Fibroblast of the conjunctiva (primary cell): ENCODE data around the gene TRAP1.

Experiments used
- DNase-seq: peaks from one replicate; pipeline ENCODE4 v3.0.0-alpha.2; 2010; ENCODE audit warnings: low read depth

Gene TRAP1

DNA sequence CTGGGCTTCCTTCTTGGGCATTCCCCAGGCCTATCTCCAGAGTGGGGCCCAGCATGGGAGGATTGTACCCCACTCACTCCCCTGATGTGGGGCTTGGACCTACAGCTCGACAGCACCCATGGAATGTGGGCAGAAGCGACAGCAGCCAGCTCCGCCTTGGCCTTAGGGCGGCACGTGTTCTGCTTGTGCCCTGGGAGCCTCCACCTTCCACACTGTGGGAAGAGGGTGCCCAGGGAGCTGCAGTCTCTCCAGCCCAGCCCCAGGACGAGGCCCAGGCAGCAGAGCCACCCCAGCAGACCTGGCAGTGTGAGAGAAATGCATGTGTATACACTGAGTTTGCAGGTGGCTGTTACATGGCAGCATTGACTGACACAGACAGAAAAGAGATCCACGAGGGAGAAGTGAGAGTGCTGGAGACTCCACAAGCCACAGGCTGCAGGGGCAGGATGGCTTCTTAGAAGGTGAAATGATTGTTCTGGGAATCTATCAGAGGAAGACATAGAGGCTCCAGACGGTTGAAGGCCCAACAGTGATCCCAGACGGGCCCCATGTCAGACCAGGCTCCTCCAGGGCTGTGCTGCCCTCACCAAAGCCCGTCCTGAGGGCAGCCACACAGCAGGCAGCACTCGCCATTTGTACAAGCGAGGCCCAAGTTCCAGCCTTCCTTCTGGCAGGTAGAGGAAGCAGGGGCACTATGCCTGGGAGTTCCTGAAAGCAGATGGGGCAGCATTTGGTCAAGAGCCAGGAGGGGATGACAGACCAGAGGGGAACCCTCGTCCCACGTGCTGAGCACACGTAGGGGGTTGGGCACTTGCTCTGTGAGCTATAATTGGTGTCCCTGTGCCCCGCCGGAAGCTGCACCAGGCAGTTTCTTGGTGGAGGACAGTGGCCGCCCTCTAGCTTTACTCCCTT is 65.6 kb downstream of the TRAP1 start:
- DNase-seq, result no peak

DNA sequence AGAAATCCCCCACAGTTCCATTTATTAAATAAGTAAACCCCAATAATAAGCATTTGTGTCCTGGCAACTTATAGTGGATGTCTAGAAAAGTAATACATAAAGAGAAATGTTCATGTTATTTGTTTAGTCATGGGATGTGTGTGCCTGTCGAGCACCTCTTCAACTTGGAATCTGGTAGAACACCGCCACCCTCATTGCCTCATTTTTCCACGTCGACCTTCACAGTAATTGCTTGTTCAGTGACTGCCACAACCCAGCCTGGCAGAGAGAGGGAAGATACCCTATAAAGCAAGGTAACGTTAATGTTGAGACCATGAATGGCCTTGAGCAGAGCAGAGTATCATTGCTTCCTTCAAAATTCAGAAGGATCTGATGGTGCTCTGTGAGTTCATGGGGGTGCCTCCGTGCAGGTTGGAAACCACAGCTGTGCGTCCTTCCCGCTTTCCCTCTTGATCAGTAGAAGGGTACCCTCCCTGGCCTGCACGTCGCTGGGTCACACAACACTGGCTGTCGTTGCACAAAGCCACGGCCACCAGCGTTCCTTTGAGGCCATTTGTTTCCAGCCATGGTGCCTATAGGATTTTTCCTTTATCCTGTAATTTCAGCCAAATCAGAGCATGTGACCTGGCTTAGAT is 66.6 kb downstream of the TRAP1 start:
- no peak for DNase-seq

DNA sequence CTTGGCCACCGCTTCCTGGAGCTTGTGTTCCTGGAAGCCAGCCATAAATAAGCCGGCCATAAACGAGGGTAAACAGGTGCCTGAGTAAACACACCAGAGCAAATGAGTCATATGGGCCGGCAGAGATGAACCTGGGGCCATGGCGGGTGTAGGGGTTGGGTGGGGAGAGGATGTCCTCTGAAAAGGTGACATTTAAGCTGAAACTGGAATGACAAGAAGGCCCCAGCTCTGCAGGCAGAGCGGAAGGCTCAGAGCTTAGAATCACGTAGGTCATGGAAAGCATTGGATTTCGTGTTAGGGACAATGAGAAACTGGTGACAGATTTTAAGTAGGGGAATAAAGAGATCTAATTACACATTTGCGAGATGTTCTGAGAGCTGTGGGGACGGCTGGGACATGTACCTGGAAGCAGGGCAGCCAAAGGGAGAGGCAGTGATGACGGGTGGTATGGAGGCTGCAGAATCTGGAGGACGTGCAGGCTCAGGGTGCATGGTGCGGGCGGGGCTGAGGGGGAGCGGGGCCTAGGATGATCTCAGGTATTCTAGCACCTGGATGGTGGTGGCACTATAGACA is 70.9 kb downstream of the TRAP1 start:
- DNase-seq, result no peak

DNA sequence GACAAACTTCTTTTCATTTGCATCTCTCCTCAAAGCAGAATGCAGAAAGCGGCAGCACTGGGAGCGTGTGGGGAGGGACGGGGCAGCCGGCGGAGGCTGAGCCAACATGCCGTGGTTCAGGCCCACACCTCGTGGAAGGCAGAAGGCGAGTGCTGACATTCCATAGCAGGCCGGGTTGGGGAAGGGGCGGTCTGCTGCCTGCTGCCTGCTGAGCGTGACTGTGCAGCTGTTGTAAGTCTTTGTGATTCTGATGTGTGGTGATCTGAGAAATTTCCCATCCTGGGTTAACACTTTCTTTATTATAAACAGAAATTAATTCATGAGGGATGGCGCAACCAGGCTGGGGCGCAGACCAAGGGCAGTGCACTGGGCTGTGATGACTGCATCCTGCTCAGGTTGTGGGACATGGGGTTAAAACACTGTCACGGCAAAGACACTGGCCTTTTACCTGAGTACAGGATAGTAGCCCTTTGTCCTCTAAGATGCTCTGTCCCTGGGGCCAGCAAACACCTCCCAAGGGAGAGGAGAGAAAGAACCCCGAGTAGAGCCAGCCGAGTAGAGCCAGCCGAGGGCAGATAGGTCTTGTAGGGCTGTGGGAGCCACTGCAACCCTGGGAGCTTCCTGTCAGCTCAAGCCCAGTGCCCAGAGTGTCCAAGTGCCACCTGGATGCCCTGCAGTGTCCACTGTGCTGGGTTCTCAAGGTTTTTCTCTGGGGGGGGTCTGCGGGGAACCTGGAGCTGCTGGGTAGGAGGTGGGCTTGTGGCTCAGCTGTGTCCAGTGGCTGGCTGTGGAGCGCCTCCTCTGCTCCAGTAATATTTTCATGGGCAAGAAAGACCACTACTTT is 71.6 kb downstream of the TRAP1 start:
- no peak for DNase-seq

DNA sequence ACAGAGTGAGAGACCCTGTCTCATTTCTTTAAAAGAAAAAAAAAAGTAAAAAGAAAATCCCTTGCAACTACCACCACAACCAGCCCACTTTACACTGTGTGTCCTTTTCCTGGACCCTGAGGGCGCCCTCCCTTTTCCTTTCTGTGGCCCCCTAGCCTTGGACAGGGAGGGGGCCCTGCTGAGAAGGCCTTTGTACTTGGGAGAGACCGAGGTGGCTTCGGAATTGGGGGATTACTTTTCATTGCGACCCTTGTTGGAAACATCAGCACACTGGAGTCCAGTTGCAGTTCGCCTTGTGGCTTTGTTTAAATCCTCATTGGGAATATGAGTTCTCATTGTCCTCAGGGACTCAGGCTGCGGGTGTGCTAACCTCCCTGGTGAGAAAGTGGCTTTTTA is 72.2 kb downstream of the TRAP1 start:
- DNase-seq, result no peak

DNA sequence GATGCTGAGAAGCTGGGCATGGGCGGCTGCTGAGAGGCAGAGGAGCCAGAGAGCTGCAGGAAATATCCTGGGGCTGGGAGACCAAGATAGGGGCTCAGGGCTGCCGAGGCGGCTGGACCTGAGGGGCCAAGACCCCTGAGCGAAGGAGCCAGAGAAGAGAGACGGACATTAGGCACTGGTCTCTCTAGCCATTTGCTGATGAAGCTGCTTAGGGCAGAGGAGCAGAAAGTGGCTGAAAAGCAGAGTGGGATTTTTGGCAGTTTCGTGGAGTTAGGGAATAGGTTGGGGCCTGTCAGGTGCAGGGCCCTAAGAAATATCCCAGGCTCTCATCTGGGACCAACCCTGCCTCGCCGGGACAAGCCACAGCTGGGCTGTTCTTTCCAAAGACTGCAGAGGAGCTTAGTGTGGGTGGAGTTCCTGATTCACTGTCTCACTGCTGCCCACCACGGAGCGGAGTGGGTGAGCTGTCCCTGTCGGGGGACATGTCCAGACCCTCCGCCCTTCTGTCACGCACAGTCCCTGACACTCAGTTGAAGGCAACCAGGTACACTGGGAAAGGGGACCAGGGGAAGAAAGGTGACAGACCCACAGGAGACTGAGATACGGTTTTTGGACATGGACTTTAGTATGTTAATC is 74.1 kb downstream of the TRAP1 start:
- no peak for DNase-seq

DNA sequence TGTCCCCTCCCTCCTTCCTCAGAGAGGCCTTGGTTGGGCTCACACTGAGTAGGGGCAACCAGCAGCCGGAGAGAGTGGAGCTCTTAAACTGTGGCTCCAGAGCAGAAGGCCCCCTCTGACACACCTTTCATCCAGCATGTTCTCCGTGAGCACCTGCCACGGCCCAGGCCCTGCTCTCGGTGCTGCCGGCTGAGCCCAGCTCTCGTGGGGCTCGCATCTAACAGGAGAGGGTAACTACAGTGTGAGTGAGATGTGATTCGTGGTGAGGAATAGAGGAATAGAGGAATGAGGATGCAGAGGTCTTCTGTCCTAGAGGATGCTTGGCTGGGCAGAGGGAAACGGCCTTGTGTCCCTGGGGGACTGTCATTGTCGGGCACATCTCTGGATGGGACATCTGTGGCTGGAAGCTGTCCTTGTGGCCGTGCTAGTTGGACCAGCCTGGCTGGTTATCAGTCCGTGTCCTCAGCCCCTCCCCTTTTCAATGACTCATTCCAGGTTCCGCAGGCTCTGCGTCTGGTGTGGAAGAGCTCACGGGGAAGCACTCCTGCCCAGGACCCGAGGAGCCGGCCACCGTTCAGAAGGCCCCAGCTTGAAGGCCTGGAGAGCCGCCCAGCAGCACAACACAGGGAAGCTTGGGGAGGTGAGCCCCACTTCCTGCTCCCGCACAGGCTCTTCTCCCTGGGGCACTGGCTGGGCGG is 74.8 kb downstream of the TRAP1 start:
- no peak for DNase-seq

DNA sequence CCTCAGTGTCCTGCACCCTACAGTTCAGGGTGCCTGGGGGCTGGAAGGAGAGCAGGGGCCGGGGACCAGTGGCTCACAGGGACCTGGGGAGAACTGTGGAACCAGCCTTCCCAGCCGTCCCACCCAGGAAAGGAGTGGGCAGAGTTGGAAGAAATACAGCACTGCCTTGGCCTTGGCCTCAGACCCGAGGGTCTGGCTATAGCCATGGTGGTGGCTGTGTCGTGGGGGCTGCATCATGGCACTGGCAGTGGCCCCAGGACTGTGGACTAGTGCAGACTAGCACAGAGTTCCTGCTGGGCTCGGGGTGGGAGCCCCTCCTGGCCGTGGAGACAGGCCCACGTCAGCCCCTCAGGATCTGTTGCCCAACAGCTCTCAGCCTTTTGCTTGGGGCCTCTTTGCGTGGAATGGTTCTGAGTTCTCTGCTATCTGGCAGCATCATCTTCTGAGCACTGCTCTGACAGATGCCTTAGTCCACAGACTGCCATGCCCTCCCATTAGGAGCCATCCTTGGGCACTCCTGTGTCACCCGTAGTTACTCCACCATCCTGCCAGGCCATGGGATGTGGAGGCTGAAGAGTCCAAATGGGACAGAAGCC is 75.4 kb downstream of the TRAP1 start:
- no peak for DNase-seq

DNA sequence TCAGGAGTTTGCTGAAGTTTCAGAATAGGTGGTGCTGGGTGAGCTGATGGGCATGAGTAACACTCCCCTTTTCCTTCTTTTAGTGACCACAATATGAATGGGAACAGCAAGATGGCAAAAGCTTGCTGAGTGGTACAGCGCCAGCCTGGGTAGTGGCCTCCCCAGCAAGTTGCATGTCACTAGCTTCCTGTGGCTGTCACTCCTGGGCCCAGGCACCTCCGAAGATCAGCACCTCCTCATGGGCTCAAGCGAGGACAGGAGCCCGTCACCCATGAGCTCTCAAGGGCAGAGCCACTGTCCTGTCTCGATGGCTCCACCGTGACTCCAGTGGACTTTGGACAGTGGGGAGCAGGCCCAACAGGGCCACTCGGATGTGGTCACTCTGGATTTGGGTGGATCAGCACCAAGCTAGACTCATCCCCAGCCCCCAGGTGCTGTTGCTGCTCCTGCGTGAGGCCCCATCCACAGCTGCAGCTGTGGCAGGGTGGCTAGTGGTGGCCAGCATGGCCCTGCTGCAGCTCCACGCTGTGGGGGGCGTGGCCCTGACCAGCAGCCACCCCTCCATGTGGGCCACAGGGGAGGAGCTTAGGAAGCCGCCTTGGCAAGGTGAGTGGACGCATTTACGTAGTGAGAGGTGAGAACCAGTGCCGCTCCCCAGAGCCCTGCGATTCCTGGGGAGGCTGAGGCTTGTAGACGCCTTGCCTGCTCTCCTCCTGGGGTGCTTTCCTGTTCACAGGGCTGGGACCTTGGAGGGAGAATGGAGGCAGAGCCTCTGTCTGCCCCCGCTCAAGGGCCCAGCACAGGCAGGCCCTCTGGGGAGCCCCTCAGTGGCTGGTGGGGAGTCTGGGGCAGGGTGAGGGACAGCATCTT is 76.5 kb downstream of the TRAP1 start:
- DNase-seq, result no peak

DNA sequence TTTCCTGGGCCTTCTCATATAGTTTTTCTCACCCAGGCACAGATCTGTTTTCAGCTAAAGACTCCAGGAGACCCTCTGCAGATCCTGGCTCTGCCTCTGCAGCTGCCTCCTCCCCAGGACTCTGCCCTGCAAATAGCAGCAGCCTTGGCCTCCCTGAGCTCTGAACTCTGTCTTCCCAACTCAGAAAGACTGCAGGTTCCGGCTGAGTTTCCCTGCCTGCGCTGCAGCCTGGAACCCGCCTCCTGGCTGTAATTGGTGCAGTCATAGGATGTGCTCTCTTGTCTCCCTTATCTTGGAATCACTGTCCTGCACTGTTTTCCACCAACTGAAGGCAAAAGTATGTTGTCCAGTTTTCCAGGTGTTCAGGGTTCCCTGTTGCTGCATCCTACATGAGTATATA is 77.1 kb downstream of the TRAP1 start:
- DNase-seq, result no peak

DNA sequence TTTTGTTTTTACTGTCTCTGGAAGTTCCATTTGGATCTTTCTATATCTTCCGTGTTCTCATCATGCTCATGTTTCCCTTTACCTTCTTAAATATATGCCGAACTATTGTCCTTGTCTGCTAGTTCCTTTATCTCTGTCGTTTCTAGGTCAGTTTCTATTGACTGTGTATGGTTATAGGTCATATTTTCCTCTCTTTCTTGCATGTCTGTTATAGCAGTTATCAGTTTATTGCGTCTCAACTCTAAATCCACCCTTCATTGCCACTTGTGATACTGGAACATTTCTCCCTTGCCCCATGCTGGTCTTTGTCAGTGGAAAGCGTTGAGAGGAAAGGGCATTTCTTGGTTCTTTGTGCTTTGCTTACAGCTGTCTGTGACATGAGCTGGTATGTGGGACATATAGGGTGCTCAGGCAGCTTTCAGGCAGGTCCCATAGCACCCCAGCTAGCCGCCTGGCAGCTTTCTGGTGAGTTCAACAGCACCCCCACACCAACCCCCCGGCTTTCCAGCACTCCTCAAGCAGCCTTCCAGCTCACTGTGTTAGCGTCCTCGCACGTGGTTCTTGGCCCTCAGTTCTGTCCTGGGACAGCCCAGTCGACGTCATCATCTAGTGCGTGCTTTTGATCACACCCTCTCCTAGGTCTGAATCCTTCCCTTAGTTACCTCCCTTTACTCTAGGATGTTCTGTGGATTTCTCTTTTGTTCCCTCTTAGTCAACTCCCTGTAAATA is 78.2 kb downstream of the TRAP1 start:
- no peak for DNase-seq

DNA sequence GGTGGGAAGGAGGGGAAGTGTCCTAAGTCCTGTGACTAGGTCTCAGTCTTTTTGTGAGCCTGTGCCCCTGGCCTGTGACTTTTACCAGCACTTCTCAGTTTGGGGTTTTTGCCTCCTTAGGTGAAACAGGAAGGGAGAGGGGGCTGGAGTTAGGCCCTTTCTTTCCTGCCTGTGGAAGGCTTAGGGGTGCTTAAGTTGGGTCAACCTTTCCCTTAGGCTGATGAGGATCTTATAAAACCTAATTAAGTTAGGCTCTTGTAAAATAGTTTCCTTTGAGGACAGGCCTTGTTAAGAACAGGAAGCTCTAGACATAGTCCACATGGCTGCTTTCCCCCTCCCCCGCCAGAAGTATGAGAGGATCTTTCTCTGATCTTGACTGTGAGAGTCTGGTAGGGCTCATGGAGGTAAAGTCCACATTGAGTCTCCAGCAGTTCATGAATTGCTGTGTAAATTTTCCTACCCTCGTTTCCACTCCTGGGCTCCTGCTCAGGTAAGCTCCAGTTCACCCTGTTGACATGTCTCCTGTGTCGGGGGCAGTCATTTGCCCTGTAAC is 79.9 kb downstream of the TRAP1 start:
- no peak for DNase-seq

DNA sequence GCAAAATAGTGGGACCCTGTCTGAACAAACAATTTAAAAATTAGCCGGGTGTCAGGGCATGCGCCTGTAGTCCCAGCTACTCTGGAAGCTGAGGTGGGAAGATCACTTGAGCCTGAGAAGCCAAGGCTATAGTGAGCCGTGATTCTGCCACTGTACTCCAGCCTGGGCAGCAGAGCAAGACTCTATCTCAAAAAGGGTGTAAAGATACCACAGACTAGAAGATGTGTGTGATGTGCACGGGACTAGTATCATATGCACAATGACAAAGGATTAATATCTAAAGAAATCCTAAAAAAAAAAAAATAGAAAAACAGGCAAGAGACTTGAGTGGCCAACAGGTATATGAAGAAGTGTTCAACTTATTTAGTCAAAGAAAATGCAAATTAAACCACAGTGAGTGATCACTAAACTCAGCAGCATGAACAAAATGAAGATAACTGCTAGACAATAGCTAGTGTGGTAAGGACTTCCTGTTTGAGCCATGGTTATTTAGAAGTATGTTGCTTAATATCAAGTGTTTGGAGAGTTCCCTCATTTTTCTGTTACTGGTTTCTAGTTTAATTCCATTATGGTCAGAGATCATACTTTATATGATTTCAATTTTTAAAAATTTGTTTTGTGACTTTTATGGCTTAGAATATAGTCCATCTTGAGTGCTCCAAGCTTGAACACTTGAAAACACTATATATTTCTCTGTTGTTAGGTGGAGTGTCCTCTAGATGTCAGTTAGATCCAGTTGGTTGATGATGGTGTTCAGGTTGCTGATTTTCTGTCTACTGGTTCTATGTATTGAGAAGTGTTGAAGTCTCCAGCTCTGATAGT is 91.2 kb downstream of the TRAP1 start:
- DNase-seq, result no peak

DNA sequence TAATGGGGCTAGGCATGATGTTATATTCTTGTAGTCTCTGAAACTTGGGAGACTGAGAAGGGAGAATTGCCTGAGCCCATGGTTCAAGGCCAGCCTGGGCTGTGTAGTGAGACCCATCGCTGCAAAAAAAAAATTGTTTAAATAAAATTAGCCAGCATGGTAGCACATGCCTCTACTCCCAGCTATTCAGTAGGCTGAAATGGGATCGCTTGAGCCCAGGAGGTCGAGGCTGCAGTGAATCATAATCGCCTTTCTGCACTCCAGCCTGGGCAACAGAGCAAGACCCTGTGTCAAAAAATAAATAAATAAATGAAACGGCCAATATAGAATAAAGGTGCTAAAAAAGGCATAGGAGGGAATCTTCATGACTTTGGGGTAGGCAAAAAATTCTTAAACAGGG is 92.0 kb downstream of the TRAP1 start:
- DNase-seq, result no peak

DNA sequence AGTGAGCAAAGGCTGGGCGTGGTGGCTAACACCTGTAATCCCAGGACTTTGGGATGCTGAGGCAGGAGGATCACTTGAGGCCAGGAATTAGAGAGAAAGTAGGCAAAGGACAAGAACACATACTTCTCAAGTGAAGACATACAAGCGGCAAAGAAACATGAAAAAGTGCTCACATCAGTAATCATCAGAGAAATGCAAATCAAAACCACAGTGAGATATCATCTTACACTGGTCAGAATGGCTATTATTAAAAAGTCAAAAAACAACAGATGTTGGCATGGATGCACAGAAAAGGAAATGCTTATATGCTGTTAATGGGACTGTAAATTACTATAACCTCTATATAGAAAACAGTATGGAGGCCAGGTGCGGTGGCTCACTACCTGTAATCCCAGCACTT is 93.7 kb downstream of the TRAP1 start:
- no peak for DNase-seq

DNA sequence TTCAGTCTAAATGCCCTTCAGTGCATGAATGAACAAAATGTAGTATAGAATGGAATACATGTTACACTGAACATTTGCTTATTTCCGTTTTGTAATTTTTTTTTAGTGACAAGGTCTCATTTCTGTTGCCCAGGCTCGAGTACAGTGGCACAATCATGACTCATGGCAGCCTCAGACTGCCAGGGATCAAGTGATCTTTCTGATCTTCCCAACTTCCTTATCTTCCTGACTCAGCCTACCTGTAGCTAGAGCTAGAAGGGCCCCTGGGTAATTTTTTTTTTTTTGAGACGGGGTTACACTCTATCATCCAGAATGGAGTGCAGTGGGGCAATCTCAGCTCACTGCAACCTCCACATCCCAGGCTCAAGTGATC is 98.6 kb downstream of the TRAP1 start:
- DNase-seq, result no peak

DNA sequence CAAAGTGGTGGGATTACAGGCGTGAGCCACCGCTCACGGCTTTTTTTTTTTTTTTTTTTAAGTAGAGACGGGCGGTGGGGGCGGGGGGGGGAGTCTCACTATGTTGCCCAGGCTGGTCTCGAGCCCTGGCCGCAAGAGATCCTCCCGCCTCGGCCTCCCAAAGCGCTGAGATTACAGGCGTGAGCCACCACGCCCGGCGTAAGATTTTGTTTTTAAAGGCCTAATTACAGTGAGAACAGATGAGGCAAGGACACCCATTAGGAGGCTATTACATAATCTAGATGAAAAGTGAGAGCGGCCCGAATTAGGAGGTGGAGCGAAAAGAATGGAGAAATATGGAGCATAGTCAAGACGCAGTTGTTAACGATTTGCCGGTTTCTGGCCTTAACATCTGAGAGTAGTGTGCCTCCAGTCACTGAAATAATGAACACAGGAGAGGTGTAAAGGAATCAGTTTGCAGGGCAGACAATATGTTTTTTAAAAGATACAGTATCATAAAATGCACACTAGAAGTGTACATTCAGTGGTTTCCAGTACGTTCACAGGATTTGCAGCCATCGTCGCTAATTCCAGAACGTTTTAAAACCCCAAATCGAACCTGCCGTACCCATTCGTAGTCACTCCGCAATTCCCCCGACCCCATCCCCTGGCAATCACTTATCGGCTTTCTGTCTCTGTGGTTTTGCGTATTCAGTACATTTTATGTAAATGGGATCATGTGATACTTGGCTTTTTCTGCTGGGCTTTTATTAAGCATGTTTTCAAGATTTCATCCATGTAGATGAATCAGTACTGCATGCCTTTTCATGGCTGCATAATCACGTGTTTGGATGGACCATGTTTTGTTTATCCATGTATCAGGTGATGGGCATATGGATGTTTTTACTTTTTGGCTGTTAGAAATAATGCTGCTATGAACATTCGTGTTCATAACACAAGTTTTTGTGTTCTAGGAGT is 104.5 kb downstream of the TRAP1 start:
- no peak for DNase-seq
